Lower lobe of right lung (tissue), 2 donors: ENCODE results near the gene HENMT1. TPM values are rescaled to one million over a fixed set of nuclear protein-coding genes. Genes with fewer than 3 reads are reported as not detected.
"Not testable (repeated sequence)": the region's sequence is repeated elsewhere in the genome, so short reads cannot be mapped to it uniquely, and the experiment has no call there.

Experiments
- ATAC-seq, 2 donors: fragments of 200-7000 bp; cut with Tn5 transposase; one replicate each; pipeline ENCODE4 v1.9.1; 2020 to 2022; ENCODE audit warnings: mild to moderate bottlenecking in 2 of 2, moderate library complexity in 2 of 2
- DNase-seq: peaks from one replicate; pipeline ENCODE4 v3.0.0-alpha.2; 2020
- H3K27ac ChIP-seq: fragments of 200-600 bp; one replicate; pipeline ENCODE4 v1.8.0; 2022
- H3K27me3 ChIP-seq: fragments of 200-600 bp; one replicate; pipeline ENCODE4 v1.8.0; 2022; ENCODE audit warnings: low read depth
- H3K36me3 ChIP-seq: fragments of 200-600 bp; one replicate; pipeline ENCODE4 v1.8.0; 2022; ENCODE audit warnings: mild to moderate bottlenecking
- H3K4me1 ChIP-seq: fragments of 200-600 bp; one replicate; pipeline ENCODE4 v1.8.0; 2022
- H3K4me3 ChIP-seq: fragments of 200-600 bp; one replicate; pipeline ENCODE4 v1.8.0; 2022; ENCODE audit warnings: mild to moderate bottlenecking
- H3K9me3 ChIP-seq: fragments of 200-600 bp; one replicate; pipeline ENCODE4 v1.8.0; 2022
- intact Hi-C: fragments of 100-400 bp; cut with DNase I; formaldehyde crosslinking; loops from one replicate; pipeline ENCODE4 v1.11.0; 2022
- total RNA-seq: library from RNA; stranded (reverse); fragmentation: NEBNext Ultra II Directional; extraction: Animal tissue kit (Norgen Biotek cat#: 25700); gene quantifications from one replicate; pipeline ENCODE4 v1.2.1, GENCODE V29; 2021
- TF ChIP-seq, protein P1 (sequence below): fragments of 200-600 bp; IDR thresholded peaks from one replicate; pipeline ENCODE4 v1.8.0; 2022; ENCODE audit warnings: antibody characterized with exemption, mild to moderate bottlenecking
- donor health status: DM: no; HTN: yes; CAD: no; lungs with severe emphysema.

The HENMT1 gene
- total RNA-seq, 1 donor from 2014 or later, result 6.5 TPM

DNA sequence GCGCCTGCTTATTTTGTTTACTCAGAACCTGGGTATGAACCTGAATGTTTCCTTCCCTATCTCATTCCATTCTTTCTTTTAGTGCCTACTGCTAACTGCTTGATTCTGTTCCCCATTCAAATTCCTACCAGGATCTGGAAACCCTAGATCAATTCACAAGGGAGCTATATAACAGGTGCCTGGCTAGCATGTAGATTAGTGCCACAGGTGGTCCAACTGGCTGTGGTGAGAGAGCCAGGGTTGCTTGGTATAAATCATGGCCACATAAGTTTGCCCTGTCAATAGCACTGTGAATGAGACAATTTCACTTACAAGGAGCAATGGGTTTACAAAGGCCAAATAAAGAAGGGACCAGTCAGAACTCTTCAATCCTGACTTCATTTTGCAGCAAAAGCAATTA, 24.6 kb upstream of the HENMT1 start:
- no peaks in the 10 kb centered on the region for H3K27me3 ChIP-seq
- H3K4me1 ChIP-seq, result no peaks in the 10 kb centered on the region
- no peak overlapping the region for H3K27ac ChIP-seq
- DNase-seq (no peak), ATAC-seq (no peak)
- TF ChIP-seq, protein P1, sequence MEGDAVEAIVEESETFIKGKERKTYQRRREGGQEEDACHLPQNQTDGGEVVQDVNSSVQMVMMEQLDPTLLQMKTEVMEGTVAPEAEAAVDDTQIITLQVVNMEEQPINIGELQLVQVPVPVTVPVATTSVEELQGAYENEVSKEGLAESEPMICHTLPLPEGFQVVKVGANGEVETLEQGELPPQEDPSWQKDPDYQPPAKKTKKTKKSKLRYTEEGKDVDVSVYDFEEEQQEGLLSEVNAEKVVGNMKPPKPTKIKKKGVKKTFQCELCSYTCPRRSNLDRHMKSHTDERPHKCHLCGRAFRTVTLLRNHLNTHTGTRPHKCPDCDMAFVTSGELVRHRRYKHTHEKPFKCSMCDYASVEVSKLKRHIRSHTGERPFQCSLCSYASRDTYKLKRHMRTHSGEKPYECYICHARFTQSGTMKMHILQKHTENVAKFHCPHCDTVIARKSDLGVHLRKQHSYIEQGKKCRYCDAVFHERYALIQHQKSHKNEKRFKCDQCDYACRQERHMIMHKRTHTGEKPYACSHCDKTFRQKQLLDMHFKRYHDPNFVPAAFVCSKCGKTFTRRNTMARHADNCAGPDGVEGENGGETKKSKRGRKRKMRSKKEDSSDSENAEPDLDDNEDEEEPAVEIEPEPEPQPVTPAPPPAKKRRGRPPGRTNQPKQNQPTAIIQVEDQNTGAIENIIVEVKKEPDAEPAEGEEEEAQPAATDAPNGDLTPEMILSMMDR, result no peak
- H3K36me3 ChIP-seq, result no peaks in the 10 kb centered on the region
- H3K4me3 ChIP-seq, result no peak overlapping the region
- intact Hi-C loops, result no loop called here
- no peaks in the 10 kb centered on the region for H3K9me3 ChIP-seq

DNA sequence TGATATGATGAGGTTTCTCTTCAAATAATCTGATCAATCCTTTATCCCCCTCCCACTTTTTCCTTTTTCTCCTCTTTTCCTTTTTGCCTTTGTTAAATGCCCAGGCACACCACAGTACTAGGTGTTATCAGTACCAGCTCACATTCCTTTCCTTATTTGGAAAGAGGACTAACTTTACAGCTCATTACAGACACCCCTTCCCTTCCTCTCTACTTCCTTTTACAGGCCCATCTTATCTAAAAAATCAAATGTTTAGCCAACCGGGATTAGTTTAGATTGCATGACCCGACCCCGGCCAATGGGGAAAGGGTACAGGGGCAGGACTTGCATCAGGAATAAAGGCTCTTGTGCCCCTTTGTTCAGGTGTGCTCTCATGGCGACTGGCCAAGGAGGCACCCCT, 20.8 kb upstream of the HENMT1 start:
- H3K27me3 ChIP-seq, H3K9me3 ChIP-seq, H3K4me1 ChIP-seq, intact Hi-C loops, H3K4me3 ChIP-seq, ATAC-seq, H3K27ac ChIP-seq, DNase-seq, H3K36me3 ChIP-seq: not testable (repeated sequence)

DNA sequence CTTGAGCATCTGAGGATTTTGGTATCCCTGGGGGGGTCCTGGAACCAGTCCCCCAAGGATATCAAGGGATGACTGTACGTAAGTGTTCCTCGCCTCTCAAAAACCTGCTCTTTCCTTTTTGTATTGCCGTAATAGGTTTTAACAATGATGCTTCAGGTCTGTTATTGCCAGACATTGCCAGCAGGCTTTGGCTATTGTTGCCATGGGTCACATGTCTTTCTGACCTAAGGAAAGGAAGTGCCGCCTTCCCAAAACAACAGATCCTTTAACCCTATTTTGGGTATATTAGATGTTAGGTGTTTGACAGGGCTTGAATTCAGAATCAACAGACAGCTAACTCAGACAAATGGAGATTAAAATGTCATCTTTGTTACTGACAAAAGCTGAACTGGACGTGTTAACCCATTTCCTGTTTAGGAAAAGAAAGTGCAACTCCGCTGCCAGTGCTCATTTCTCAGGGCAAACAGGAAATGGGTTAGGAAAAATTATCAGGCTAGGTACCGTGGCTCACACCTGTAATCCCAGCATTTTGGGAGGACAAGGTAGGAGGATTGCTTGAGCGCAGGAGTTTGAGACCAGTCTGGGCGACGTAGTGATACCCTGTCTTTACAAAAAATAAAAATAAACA, 18.8 kb upstream of the HENMT1 start:
- DNase-seq, result no peak
- H3K27me3 ChIP-seq, result no peaks in the 10 kb centered on the region
- no peak overlapping the region for H3K27ac ChIP-seq
- peaks cover 3% of the 10 kb centered on the region for H3K4me1 ChIP-seq
- intact Hi-C loops, result no loop called here
- TF ChIP-seq, protein P1, result no peak
- H3K4me3 ChIP-seq, result peak overlapping the region; percentile 4
- H3K9me3 ChIP-seq, result no peaks in the 10 kb centered on the region
- ATAC-seq, result no peak
- H3K36me3 ChIP-seq, result no peaks in the 10 kb centered on the region

DNA sequence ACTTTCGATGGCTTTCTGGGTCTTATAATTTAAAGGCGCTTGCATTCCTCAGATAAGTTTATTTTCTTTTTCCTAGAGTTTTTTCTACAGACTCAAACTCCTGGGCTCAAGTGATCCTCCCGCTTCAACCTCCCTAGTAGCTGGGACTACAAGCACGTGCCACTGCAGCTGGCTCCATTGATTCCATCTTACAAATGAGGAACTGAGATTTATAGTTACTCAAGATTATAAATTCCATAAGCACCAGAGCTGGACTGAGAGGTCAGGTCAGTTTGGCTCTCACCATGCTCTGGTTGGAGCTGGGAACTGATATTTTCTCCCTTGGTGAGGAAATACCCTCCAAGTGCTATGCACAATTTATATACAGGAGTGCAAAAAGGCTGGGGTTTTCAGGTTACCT, 17.8 kb upstream of the HENMT1 start:
- H3K4me1 ChIP-seq, result peaks cover 3% of the 10 kb centered on the region
- no peaks in the 10 kb centered on the region for H3K9me3 ChIP-seq
- H3K27ac ChIP-seq, result no peak overlapping the region
- DNase-seq, result no peak
- intact Hi-C loops, result no loop called here
- no peak overlapping the region for H3K4me3 ChIP-seq
- ATAC-seq, result peak; percentile 32 to 39
- no peaks in the 10 kb centered on the region for H3K27me3 ChIP-seq
- H3K36me3 ChIP-seq, result no peaks in the 10 kb centered on the region
- TF ChIP-seq, protein P1, result no peak

DNA sequence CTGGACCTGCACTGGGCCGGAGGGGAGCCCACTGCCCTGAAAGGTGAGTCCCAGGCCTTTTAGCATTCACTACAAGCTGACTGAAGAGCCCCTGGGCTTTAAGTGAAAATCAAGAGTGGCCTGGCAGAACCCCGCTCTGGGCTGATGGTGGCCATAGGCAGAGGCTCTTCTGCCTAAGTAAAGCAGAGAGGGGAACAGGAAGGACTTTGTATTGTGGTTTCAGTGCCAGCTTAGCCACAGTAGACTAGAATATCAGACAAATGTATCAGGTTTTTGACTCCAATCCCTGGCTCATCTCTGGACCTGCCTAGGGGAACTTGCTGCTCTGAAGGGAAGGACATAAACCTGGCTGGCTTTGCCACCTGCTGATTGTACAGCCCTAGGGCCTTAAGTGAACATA, 10.2 kb upstream of the HENMT1 start:
- Histone ChIP-seq H3K36me3 (no peaks in the 10 kb centered on the region), H3K27ac (no peak overlapping the region), H3K9me3 (no peaks in the 10 kb centered on the region), H3K27me3 (no peaks in the 10 kb centered on the region), H3K4me3 (no peak overlapping the region), H3K4me1 (no peaks in the 10 kb centered on the region)
- ATAC-seq (no peak), DNase-seq (no peak)
- TF ChIP-seq, protein P1, result no peak
- intact Hi-C loops, result no loop called here

DNA sequence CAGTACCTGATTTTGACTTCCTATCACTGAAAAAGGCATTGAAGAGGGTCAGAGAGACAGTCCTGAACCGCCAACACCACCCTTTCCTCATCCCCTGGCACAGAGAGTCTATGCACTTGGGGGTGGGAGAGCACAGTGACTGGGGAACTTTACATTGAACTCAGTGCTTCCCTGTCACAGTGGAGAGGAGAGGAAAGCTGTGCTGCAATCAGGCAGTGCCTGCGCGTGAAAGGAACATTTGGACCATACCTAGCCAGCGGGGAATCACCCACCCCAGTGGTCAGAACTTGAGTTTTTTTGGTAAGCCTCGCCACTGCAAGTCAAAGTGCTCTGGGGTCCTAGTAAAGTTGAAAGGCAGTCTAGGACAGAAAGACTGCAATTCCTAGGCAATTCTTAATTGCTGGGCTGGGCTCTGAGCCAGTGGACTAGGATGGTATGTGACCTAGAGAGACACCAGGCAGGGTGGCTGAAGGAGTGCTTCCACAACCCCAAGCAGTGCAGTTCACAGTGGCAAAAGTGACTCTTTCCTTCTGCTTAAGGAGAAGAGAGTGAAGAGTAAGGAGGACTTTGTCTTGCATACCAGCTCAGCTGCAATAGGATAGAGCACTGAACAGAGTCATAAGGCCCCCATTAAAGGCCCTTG, 9.4 kb upstream of the HENMT1 start:
- H3K27me3 ChIP-seq, result no peaks in the 10 kb centered on the region
- H3K4me3 ChIP-seq, result no peak overlapping the region
- DNase-seq, result no peak
- intact Hi-C loops, result no loop called here
- H3K27ac ChIP-seq, result no peak overlapping the region
- H3K36me3 ChIP-seq, result no peaks in the 10 kb centered on the region
- ATAC-seq, result no peak
- no peaks in the 10 kb centered on the region for H3K4me1 ChIP-seq
- TF ChIP-seq, protein P1, result no peak
- H3K9me3 ChIP-seq, result no peaks in the 10 kb centered on the region
